ENCODE data around the gene RNF227. TPM values are rescaled to one million over a fixed set of nuclear protein-coding genes. Genes with fewer than 3 reads are reported as not detected.
"Not testable (repeated sequence)": the region's sequence is repeated elsewhere in the genome, so short reads cannot be mapped to it uniquely, and the experiment has no call there.

Gene RNF227
- 4.5 TPM for polyA plus RNA-seq (ENCODE audit: insufficient read length)
- long read RNA-seq, donor 1, transcript RNF227-202 (1 exons, 2,618 nt): major isoform, 10 of 12 reads
- long read RNA-seq, donor 1, partial matches to known transcripts: 0 of 12 reads
- long read RNA-seq, donor 1, other reads (novel, unspliced or antisense): 0 of 12 reads
- long read RNA-seq, donor 2, transcript RNF227-202 (1 exons, 2,618 nt): major isoform, 6 of 6 reads
- long read RNA-seq, donor 2, partial matches to known transcripts: 0 of 6 reads
- long read RNA-seq, donor 2, other reads (novel, unspliced or antisense): 0 of 6 reads
- long read RNA-seq, donor 3, partial matches to known transcripts: 0 of 6 reads
- long read RNA-seq, donor 3, other reads (novel, unspliced or antisense): 0 of 6 reads
- long read RNA-seq, donor 4: 0 reads
- long read RNA-seq, donor 5, transcript RNF227-202 (1 exons, 2,618 nt): major isoform, 7 of 9 reads
- long read RNA-seq, donor 5, partial matches to known transcripts: 0 of 9 reads
- long read RNA-seq, donor 5, other reads (novel, unspliced or antisense): 0 of 9 reads
- long read RNA-seq, donor 6, partial matches to known transcripts: 0 of 5 reads
- long read RNA-seq, donor 6, other reads (novel, unspliced or antisense): 0 of 5 reads
- long read RNA-seq, donor 7, transcript RNF227-202 (1 exons, 2,618 nt): major isoform, 6 of 8 reads
- long read RNA-seq, donor 7, partial matches to known transcripts: 0 of 8 reads
- long read RNA-seq, donor 7, other reads (novel, unspliced or antisense): 0 of 8 reads
- long read RNA-seq, donor 8, partial matches to known transcripts: 0 of 4 reads
- long read RNA-seq, donor 8, other reads (novel, unspliced or antisense): 0 of 4 reads

DNA sequence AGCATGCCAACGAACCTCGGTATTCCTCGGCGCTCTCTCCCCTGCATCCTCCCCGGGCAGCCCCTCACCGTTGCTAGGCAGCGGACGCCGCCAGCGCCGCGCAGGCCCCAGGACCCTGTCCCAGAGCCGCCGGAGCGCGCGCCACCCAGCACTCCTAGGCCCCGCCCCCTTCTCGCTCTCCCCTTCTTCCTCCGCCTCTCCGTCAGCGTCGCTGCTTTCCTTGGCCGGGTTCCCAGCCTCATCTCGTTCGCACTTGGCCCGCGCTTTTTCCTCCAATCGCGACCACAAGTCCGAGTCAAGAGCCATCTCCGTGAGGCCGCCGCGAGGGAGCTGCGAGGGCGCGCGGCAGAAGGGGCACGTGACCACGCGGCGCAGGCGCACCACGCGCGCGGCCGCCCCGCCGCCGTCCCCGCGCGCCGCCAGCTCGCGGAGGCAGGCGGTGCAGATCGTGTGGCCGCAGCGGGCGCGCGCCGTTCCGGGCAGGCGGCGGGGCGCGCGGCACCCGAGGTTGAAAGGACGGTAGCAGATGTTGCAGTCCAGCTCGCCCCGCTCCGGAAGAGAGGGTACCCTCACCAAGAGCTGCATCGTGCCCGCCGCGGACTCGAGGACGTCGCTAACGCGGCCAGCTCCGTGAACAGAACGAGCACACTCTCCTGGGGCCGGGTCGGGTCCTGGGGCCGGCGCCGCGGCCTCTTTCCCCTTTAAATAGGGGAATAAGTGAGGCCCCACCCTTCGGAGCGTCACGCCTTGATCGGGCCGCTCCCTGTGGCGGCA, at the start of gene RNF227:
Gene RNF227, minus strand, starts transcription at position 679 of the 774 bp plus-strand sequence. Its CDS starts 94 bp downstream, at position 585.
- peak; percentile 96 for DNase-seq

GRCh38 chr17:7961421-7961820, 45.3 kb upstream of the RNF227 start:
- no peak for DNase-seq

GRCh38 chr17:7959503-7960253, 43.6 kb upstream of the RNF227 start:
- DNase-seq: no peak

- DNase-seq: peak; percentile 13
These were observed 40.3 kb upstream of the RNF227 start for GRCh38 chr17:7956228-7956965.

DNA sequence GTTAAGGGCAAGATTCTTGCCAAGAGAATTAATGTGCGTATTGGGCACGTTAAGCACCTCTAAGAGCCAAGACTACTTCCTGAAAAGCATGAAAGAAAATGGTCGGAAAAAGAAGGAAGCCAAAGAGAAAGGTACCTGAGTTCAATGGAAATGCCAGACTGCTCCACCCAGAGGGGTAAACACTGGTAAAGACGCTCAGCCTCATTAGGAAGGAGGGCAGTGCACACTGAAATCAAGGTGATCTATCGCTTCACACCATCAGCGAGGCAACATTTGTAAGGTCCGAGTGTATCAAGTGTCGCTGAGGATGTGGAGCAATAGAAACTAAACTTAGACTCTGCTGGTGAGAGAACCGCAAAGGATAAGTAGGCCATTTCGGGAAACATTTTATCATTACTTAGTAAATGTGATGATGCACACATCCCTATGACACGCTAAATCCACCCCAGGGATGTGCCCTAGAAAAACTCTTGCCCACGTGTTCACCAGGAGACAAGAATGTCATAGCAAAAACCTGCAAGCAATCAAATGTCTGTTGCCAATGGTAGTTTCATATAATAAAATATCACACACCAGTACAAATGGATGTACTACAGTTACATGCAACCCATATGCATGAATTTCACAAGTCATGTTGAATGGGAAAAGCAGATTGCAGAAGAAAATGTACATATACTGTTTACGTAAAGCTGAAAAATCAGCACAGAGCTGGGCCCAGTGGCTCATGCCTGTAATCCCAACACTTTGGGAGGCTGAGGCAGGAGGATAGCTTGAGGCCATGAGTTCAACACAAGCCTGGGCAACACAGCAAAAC, 39.5 kb upstream of the RNF227 start:
- DNase-seq: no peak

GRCh38 chr17:7953266-7953665, 37.2 kb upstream of the RNF227 start:
- DNase-seq: not testable (repeated sequence)

DNA sequence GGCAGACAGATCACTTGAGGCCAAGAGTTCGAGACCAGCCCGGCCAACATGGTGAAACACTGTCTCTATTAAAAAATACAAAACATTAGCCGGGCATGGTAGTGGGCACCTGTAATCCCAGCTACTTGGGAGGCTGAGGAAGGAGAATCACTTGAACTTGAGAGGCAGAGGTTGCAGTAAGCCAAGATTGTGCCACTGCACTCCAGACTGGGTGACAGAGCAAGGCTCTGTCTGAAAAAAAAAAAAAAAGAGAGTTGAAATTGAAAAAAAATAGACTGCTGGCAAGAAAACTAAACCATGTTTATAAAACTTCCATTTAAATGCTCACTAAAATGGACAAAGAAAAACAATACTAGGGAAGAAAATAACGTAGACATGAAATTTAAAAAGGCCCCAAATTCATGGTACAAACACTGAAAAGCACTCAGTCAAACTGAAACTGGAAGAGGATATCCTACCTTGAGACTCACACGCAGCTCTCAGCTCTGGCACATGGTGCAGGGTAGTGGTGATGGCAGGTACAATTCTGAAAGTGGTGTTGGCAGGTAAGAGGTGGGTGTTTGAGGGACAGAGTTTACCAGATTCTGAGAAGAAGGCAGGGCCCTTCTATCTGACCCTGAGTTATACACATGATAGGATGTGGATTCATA, 35.2 kb upstream of the RNF227 start:
- DNase-seq: no peak

- no peak for DNase-seq
These were observed 34.5 kb upstream of the RNF227 start for GRCh38 chr17:7950578-7950977.

GRCh38 chr17:7947651-7948050, 31.6 kb upstream of the RNF227 start:
- no peak for DNase-seq

- no peak for DNase-seq
These were observed 30.4 kb upstream of the RNF227 start for GRCh38 chr17:7946441-7946840.

DNA sequence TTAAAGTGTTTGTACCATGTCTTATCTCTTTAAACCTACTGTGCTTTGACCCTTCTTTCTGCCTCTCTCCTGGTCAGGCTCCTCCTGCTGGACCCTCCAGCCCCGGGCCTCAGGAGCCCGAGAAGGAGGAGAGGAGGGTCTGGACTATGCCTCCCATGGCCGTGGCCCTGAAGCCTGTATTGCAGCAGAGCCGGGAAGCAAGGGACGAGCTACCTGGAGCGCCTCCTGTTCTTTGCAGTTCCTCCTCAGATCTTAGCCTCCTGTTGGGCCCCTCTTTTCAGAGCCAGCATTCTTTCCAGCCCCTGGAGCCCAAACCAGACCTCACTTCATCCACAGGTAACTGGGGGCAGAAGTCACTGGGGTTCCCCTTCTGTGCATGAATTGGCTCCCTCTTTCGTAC, 29.6 kb upstream of the RNF227 start:
- DNase-seq: no peak

DNA sequence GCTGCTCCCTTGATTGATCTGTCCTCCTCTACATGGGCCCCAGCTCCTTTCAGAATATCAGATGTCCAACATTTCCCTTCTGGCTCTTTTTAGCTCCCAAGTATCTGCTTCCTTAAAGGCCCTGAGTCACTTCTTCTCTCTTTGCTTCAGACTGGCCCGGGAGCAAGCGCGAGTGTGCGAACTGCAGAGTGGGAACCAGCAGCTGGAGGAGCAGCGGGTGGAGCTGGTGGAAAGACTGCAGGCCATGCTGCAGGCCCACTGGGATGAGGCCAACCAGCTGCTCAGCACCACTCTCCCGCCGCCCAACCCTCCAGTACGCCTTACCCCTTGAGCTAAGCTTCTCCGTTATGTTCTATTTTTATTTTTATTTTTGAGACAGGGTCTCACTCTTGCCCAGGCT, 28.2 kb upstream of the RNF227 start:
- no peak for DNase-seq

DNA sequence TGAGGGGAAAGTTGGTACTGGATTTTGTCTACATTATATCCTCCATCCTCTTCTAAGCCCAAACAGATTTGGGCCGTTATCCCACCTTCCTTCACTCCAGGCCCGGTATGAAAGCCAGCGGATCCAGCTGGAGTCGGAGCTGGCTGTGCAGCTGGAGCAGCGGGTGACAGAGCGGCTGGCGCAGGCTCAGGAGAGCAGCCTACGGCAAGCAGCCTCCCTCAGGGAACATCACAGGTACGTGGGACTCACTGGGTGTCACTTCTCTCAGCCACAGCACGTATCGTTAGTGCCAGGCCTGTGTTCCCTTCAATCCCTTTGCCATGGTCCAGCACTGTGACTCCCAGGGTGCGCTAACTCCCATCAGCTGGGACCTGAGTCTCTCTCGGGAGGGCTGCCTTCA, 27.2 kb upstream of the RNF227 start:
- no peak for DNase-seq

- no peak for DNase-seq
These were observed 24.7 kb upstream of the RNF227 start for GRCh38 chr17:7940743-7941142.

DNA sequence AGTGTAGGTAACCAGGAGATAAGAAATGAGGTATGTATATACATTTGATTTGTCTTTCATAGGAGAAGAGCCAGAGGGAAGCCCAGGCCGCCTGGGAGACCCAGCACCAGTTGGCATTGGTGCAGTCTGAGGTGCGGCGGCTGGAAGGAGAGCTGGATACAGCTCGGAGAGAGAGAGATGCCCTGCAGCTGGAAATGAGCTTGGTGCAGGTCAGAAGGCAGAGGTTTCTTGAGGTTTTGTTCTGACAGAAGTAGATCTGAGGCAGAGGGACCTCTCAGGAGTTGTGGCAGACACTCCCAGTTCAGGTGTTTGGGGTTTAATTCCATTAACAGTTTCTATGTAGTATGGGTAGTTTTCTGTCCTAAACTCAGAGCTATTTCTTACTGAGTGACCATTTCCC, 23.9 kb upstream of the RNF227 start:
- DNase-seq: no peak

- DNase-seq: no peak
These were observed 19.8 kb upstream of the RNF227 start for GRCh38 chr17:7935859-7936258.

DNA sequence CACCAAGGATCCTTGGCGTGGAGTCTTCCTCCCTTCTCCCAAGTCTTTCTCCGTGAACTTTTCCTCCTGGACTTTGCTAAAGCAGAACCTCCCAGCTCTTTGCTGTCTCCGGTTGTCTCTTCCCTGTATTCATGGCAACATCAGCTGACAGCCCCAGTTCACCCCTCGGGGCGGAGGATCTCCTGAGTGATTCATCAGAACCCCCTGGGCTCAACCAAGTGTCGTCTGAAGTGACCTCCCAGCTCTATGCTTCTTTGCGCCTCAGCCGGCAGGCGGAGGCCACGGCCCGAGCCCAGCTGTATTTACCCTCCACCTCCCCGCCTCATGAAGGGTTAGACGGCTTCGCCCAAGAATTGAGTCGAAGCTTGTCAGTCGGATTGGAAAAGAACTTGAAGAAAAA, 16.9 kb upstream of the RNF227 start:
- peak; percentile 26 for DNase-seq

GRCh38 chr17:7932483-7932891, 16.4 kb upstream of the RNF227 start:
- peak; percentile 43 for DNase-seq

GRCh38 chr17:7931709-7932482, 15.8 kb upstream of the RNF227 start, which contains the start of the genes CNTROB and TRAPPC1:
Gene CNTROB (plus strand): TSS chr17:7932206. CDS start chr17:7933080, 874 bp downstream.
Gene TRAPPC1 (minus strand): TSS chr17:7931946. CDS start chr17:7931829, 117 bp downstream.
- peak; percentile 99 for DNase-seq

All from left kidney (tissue), 8 donors.